SK-N-SH (cell line): ENCODE results near the gene C19orf12. TPM values are rescaled to one million over a fixed set of nuclear protein-coding genes. Genes with fewer than 3 reads are reported as not detected.

Experiments
- CTCF ChIA-PET: fragments of 300-600, 350-600 bp; formaldehyde crosslinking; extraction: SDS; loops from one replicate; lab custom pipeline; 2021; lab: Yijun Ruan, JAX
- POLR2A ChIA-PET: fragments of 350-600 bp; sonication (Branson Sonifier 250); formaldehyde crosslinking; extraction: SDS; loops from one replicate; lab custom pipeline; 2020; ENCODE audit warnings: antibody characterized with exemption, inconsistent platforms; lab: Yijun Ruan, JAX
- DNase-seq: peaks from one replicate; pipeline ENCODE4 v3.0.0; 2012
- H2AFZ ChIP-seq: fragments of 200-600 bp; sonication (generic); 2 replicates; pipeline ENCODE4 v1.8.1; 2016; ENCODE audit warnings: antibody characterized with exemption, mild to moderate bottlenecking, low read depth
- H3F3A ChIP-seq: fragments of 200-600 bp; sonication (generic); replicated peaks from 2 replicates; pipeline ENCODE3; 2016; ENCODE audit warnings: antibody characterized with exemption, mild to moderate bottlenecking; ENCODE audit not compliant: insufficient read depth
- H3K27ac ChIP-seq, 2 experiments: fragments of 200-500 bp in 1 of 2; fragments of 200-600 bp in 1 of 2; sonication (Bioruptor generic) in 1 of 2; sonication (generic), shearing (Covaris generic) in 1 of 2; 2 replicates each; pipeline versions ENCODE4 v1.5.1 to v1.6.1; 2014 to 2016; ENCODE audit warnings: low read depth in 2 of 2, inconsistent platforms in 1 of 2, low read length in 1 of 2, mild to moderate bottlenecking in 1 of 2, mixed read lengths in 1 of 2
- H3K27me3 ChIP-seq: fragments of 200-600 bp; sonication (generic), shearing (Covaris generic); 2 replicates; pipeline ENCODE4 v1.6.1; 2016; ENCODE audit warnings: mixed run types; ENCODE audit not compliant: insufficient read depth
- H3K36me3 ChIP-seq, 2 experiments: fragments of 200-500 bp in 1 of 2; fragments of 200-600 bp in 1 of 2; sonication (Bioruptor generic) in 1 of 2; sonication (generic) in 1 of 2; replicated peaks in 1 of 2; 2 replicates each; pipeline versions ENCODE3 to v1.5.1; 2014 to 2016; ENCODE audit warnings: low read length in 1 of 2, mild to moderate bottlenecking in 1 of 2; ENCODE audit not compliant: insufficient read depth in 2 of 2, control insufficient read depth in 1 of 2
- H3K4me1 ChIP-seq, 2 experiments: fragments of 200-500 bp in 1 of 2; fragments of 200-600 bp in 1 of 2; sonication (Bioruptor generic) in 1 of 2; sonication (generic), shearing (Covaris generic) in 1 of 2; 2 replicates each; pipeline versions ENCODE4 v1.5.1 to v1.6.1; 2014 to 2016; ENCODE audit warnings: low read depth in 1 of 2, low read length in 1 of 2, mixed run types in 1 of 2; ENCODE audit not compliant: insufficient read depth in 2 of 2, control insufficient read depth in 1 of 2
- H3K4me2 ChIP-seq: fragments of 200-600 bp; sonication (generic), shearing (Covaris generic); 2 replicates; pipeline ENCODE4 v1.6.1; 2017; ENCODE audit warnings: mixed run types
- H3K4me3 ChIP-seq, 2 experiments: fragments of 200-500 bp in 1 of 2; fragments of 200-600 bp in 1 of 2; sonication (Bioruptor generic) in 1 of 2; sonication (generic), shearing (Covaris generic) in 1 of 2; 2 replicates each; pipeline versions ENCODE4 v1.5.1 to v1.8.1; 2014 to 2016; ENCODE audit warnings: low read depth in 2 of 2, inconsistent platforms in 1 of 2, low read length in 1 of 2, mild to moderate bottlenecking in 1 of 2, mixed read lengths in 1 of 2, moderate library complexity in 1 of 2
- H3K79me2 ChIP-seq: fragments of 200-600 bp; sonication (generic); 2 replicates; pipeline ENCODE4 v1.8.1; 2017; ENCODE audit warnings: mild to moderate bottlenecking; ENCODE audit not compliant: insufficient read depth
- H3K9ac ChIP-seq: fragments of 200-600 bp; sonication (generic); 2 replicates; pipeline ENCODE4 v1.6.1; 2017; ENCODE audit warnings: mixed run types
- H3K9me2 ChIP-seq: fragments of 200-600 bp; sonication (generic); 2 replicates; pipeline ENCODE4 v1.6.1; 2017; ENCODE audit warnings: mixed run types
- H3K9me3 ChIP-seq: fragments of 200-600 bp; sonication (generic); 2 replicates; pipeline ENCODE4 v1.6.1; 2017; ENCODE audit warnings: mixed run types, mild to moderate bottlenecking, moderate library complexity
- H4K20me1 ChIP-seq: fragments of 200-600 bp; sonication (generic); 2 replicates; pipeline ENCODE4 v1.6.1; 2017; ENCODE audit warnings: mild to moderate bottlenecking, mixed run types; ENCODE audit not compliant: insufficient read depth
- EP300 ChIP-seq, 2 experiments: IDR thresholded peaks; 2 replicates each; pipeline versions ENCODE4 v1.4.0 to v1.6.1; 2012; ENCODE audit warnings: borderline replicate concordance in 1 of 2, low read depth in 1 of 2, low read length in 1 of 2
- FOSL2 ChIP-seq: IDR thresholded peaks from 2 replicates; pipeline ENCODE4 v1.4.0; 2012; ENCODE audit warnings: low read depth, mild to moderate bottlenecking, moderate library complexity, borderline replicate concordance
- FOXM1 ChIP-seq: IDR thresholded peaks from 2 replicates; pipeline ENCODE4 v1.4.0; 2012; ENCODE audit warnings: low read depth, mild to moderate bottlenecking
- GABPA ChIP-seq: IDR thresholded peaks from 2 replicates; pipeline ENCODE4 v1.4.0; 2012; ENCODE audit warnings: low read depth, mild to moderate bottlenecking
- MXI1 ChIP-seq: IDR thresholded peaks from 2 replicates; pipeline ENCODE4 v1.6.1; 2012; ENCODE audit warnings: mild to moderate bottlenecking, low read depth, low read length, improper control_type of control experiment
- NRF1 ChIP-seq: IDR thresholded peaks from 2 replicates; pipeline ENCODE4 v1.6.1; 2012; ENCODE audit warnings: low read depth, mild to moderate bottlenecking, low read length
- RCOR1 ChIP-seq: fragments of 150-350 bp; IDR thresholded peaks from 2 replicates; pipeline ENCODE4 v1.6.1; 2017; ENCODE audit warnings: antibody characterized with exemption, low read length
- RFX5 ChIP-seq: IDR thresholded peaks from 2 replicates; pipeline ENCODE4 v1.6.1; 2012; ENCODE audit warnings: mild to moderate bottlenecking, improper control_type of control experiment, low read length
- SMC3 ChIP-seq: IDR thresholded peaks from 2 replicates; pipeline ENCODE4 v1.6.1; 2012; ENCODE audit warnings: low read depth, low read length, improper control_type of control experiment
- WGBS: methylation state at CpG from one replicate; pipeline ENCODE4 v1.1.6; 2017; ENCODE audit warnings: low lambda C conversion rate; 5-methylcytosine and 5-hydroxymethylcytosine counted together
- polyA plus RNA-seq, 3 experiments: library from polyadenylated mRNA; depleted of rRNA; stranded (reverse); fragments of >200 nt; gene quantifications; 2 replicates each; pipeline ENCODE4 v1.2.3, GENCODE V29; 2012
- TF ChIP-seq, protein P1 (sequence below): fragments of 200-600 bp; sonication (generic); IDR thresholded peaks from 2 replicates; pipeline ENCODE4 v1.6.1; 2017; ENCODE audit warnings: antibody characterized with exemption, mild to moderate bottlenecking, moderate library complexity
- TF ChIP-seq, protein P2 (sequence below): fragments of 150-350 bp; IDR thresholded peaks from 2 replicates; pipeline ENCODE4 v1.6.1; 2017; ENCODE audit warnings: antibody characterized with exemption, low read length, low read depth, borderline replicate concordance
- TF ChIP-seq, protein P3 (sequence below): fragments of 150-350 bp; IDR thresholded peaks from 2 replicates; pipeline ENCODE4 v1.6.1; 2016; ENCODE audit warnings: mild to moderate bottlenecking, low read depth, low read length
- TF ChIP-seq, protein P4 (sequence below): IDR thresholded peaks from 2 replicates; pipeline ENCODE4 v1.4.0; 2012; ENCODE audit warnings: low read depth, borderline replicate concordance

C19orf12 gene
- polyA plus RNA-seq, 1 of the 3 experiments (the other 2 are of a cell fraction), result 30.5 TPM

DNA sequence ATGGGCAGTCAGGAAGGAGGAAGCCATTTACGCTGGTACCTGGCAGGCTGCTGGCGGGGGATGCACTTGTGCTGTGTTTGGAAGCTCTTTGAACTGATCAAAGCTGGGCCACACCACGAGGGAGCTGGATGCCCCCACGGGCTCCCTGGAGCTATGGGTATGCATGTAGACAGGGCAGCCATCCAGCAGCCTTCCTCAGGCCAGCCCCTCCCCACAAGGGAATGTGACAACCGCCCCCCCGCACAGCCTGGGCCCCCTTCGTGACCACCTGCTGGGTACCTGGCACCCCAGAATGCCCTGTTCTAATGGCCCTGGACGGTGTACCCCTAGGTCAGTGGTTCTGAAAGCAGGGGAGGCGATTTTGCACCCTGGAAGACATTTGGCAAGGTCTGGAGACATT, 42.5 kb upstream of the C19orf12 start:
- H3K4me1 ChIP-seq, result no peaks in the 10 kb centered on the region; a peak in 1 of 4 replicates
- no peaks in the 10 kb centered on the region for H3K79me2 ChIP-seq
- H3K36me3 ChIP-seq, result no peaks in the 10 kb centered on the region
- H3K9ac ChIP-seq, result no peak overlapping the region
- 50% methylated on average over 9 of the region's 9 CpGs for WGBS
- TF ChIP-seq, protein P1, sequence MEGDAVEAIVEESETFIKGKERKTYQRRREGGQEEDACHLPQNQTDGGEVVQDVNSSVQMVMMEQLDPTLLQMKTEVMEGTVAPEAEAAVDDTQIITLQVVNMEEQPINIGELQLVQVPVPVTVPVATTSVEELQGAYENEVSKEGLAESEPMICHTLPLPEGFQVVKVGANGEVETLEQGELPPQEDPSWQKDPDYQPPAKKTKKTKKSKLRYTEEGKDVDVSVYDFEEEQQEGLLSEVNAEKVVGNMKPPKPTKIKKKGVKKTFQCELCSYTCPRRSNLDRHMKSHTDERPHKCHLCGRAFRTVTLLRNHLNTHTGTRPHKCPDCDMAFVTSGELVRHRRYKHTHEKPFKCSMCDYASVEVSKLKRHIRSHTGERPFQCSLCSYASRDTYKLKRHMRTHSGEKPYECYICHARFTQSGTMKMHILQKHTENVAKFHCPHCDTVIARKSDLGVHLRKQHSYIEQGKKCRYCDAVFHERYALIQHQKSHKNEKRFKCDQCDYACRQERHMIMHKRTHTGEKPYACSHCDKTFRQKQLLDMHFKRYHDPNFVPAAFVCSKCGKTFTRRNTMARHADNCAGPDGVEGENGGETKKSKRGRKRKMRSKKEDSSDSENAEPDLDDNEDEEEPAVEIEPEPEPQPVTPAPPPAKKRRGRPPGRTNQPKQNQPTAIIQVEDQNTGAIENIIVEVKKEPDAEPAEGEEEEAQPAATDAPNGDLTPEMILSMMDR, result no peak
- no peak for TF ChIP-seq FOSL2
- no peak for TF ChIP-seq RCOR1
- no peak for TF ChIP-seq SMC3
- no peak for TF ChIP-seq FOXM1
- TF ChIP-seq, protein P2, sequence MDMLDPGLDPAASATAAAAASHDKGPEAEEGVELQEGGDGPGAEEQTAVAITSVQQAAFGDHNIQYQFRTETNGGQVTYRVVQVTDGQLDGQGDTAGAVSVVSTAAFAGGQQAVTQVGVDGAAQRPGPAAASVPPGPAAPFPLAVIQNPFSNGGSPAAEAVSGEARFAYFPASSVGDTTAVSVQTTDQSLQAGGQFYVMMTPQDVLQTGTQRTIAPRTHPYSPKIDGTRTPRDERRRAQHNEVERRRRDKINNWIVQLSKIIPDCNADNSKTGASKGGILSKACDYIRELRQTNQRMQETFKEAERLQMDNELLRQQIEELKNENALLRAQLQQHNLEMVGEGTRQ, result no peak
- TF ChIP-seq EP300 (IDR thresholded peaks at IDR 0.05; ENCODE audit: borderline replicate concordance in 1 of 2, low read depth in 1 of 2, low read length in 1 of 2), result no peak
- TF ChIP-seq GABPA, result no peak
- no peak for TF ChIP-seq MXI1
- TF ChIP-seq NRF1, result no peak
- no peak for TF ChIP-seq RFX5
- TF ChIP-seq, protein P3, sequence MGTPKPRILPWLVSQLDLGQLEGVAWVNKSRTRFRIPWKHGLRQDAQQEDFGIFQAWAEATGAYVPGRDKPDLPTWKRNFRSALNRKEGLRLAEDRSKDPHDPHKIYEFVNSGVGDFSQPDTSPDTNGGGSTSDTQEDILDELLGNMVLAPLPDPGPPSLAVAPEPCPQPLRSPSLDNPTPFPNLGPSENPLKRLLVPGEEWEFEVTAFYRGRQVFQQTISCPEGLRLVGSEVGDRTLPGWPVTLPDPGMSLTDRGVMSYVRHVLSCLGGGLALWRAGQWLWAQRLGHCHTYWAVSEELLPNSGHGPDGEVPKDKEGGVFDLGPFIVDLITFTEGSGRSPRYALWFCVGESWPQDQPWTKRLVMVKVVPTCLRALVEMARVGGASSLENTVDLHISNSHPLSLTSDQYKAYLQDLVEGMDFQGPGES, result no peak
- TF ChIP-seq, all 33 proteins: peak for 0
- H3K9me2 ChIP-seq, result no peaks in the 10 kb centered on the region
- ChIA-PET CTCF (interaction anchor here (1.4 to 4.5 kb wide), 4 partner anchors 27 to 893 kb away, joined by 3 to 57 read pairs (median 7); no protein-coding TSS in a partner anchor), POLR2A (no interaction called here)
- H3K9me3 ChIP-seq, result no peaks in the 10 kb centered on the region
- H4K20me1 ChIP-seq, result no peaks in the 10 kb centered on the region
- no peak overlapping the region for H2AFZ ChIP-seq
- H3K27ac ChIP-seq, result no peak overlapping the region
- H3F3A ChIP-seq, result no peaks in the 10 kb centered on the region
- no peaks in the 10 kb centered on the region for H3K27me3 ChIP-seq
- H3K4me2 ChIP-seq, result no peak overlapping the region
- H3K4me3 ChIP-seq, result no peak overlapping the region
- DNase-seq, result no peak

DNA sequence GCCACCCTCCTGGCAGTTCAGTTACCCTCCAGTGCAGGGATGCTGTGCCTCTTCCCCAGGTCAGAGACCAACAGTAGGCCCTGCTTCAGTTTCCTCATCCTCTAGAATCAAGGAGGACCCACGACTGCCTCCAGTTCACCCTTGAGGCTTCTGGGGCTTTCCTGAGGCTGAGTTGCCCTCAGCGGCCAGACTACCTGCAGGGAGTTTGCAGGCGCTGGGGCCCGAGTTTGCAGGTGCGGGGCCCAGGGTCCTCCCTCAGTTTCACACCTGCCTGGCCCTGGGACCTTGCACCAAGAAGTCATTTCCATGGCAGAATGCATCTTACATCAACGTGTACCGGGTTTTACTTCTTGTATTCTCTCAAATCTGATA, 38.9 kb upstream of the C19orf12 start:
- no peak for DNase-seq
- TF ChIP-seq RFX5 (no peak), FOSL2 (no peak), RCOR1 (no peak), NRF1 (no peak), FOXM1 (no peak), MXI1 (no peak), SMC3 (no peak)
- TF ChIP-seq, protein P4, sequence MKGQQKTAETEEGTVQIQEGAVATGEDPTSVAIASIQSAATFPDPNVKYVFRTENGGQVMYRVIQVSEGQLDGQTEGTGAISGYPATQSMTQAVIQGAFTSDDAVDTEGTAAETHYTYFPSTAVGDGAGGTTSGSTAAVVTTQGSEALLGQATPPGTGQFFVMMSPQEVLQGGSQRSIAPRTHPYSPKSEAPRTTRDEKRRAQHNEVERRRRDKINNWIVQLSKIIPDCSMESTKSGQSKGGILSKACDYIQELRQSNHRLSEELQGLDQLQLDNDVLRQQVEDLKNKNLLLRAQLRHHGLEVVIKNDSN, result no peak
- TF ChIP-seq, protein P2, result no peak
- TF ChIP-seq, protein P1, result no peak
- Histone ChIP-seq H3K36me3 (no peaks in the 10 kb centered on the region), H3K27me3 (no peaks in the 10 kb centered on the region), H2AFZ (no peak overlapping the region), H3K9me2 (no peaks in the 10 kb centered on the region), H3K4me2 (no peak overlapping the region), H3K4me3 (no peak overlapping the region), H3K9ac (no peak overlapping the region), H3F3A (no peaks in the 10 kb centered on the region), H4K20me1 (no peaks in the 10 kb centered on the region), H3K9me3 (no peaks in the 10 kb centered on the region), H3K27ac (no peak overlapping the region), H3K4me1 (no peaks in the 10 kb centered on the region), H3K79me2 (no peaks in the 10 kb centered on the region)
- ChIA-PET POLR2A (no interaction called here), CTCF (interaction anchor here (1.4 to 1.8 kb wide), 2 partner anchors 18 to 120 kb away, joined by 6 read pairs; no protein-coding TSS in a partner anchor)
- 52% methylated on average over 7 of the region's 7 CpGs for WGBS
